HCT116 (cell line): Measurements from ENCODE around the gene ZNF26. TPM values are rescaled to one million over a fixed set of nuclear protein-coding genes. Genes with fewer than 3 reads are reported as not detected.

Experiments
- ATAC-seq: fragments of 200-7000 bp; cut with Tn5 transposase; 2 replicates; pipeline ENCODE4 v1.9.1; 2020; ENCODE audit warnings: mild to moderate bottlenecking, moderate library complexity
- BruUV-seq: library from RNA; stranded (reverse); fragments of 400-500 nt; replicated peaks from 2 replicates; lab custom pipeline; 2021; lab: Mats Ljungman, UMichigan
- CTCF ChIA-PET: fragments of 300-600 bp; sonication (Branson Sonifier 250); formaldehyde crosslinking; loops from one replicate; lab custom pipeline; 2021; ENCODE audit warnings: antibody characterized with exemption; lab: Charles Lee
- POLR2A ChIA-PET: fragments of 300-600, 350-600 bp; sonication (Branson Sonifier 250); formaldehyde crosslinking; loops from one replicate; lab custom pipeline; 2021; ENCODE audit warnings: antibody characterized with exemption; lab: Charles Lee
- RAD21 ChIA-PET, 2 experiments: fragments of 300-600 bp; sonication (Branson Sonifier 250); formaldehyde crosslinking; loops; one replicate each; lab custom pipeline; 2023; ENCODE audit warnings: low total read pairs in 2 of 2; ENCODE audit not compliant: uncharacterized antibody in 2 of 2, unreplicated experiment in 2 of 2, low non-redundant PET in 1 of 2; lab: Charles Lee
- DNase-seq: peaks from one replicate; pipeline ENCODE4 v3.0.0-alpha.2; 2010; ENCODE audit warnings: low read depth, low spot score
- H2AFZ ChIP-seq: fragments of 200-600 bp; shearing (Covaris generic), sonication (generic); 2 replicates; pipeline ENCODE4 v1.6.1; 2017; ENCODE audit warnings: low read depth, mixed run types, mixed read lengths, antibody characterized with exemption, low read length; ENCODE audit not compliant: poor library complexity, severe bottlenecking
- H3K27ac ChIP-seq: 2 replicates; pipeline ENCODE4 v1.5.1; 2012; ENCODE audit warnings: low read depth, low read length
- H3K27me3 ChIP-seq: fragments of 200-600 bp; sonication (generic); 2 replicates; pipeline ENCODE4 v1.6.1; 2016; ENCODE audit warnings: mixed run types, low read length, mixed read lengths; ENCODE audit not compliant: insufficient read depth
- H3K36me3 ChIP-seq, 2 experiments: fragments of 200-500 bp in 1 of 2; fragments of 200-600 bp in 1 of 2; sonication (Bioruptor generic) in 1 of 2; sonication (generic) in 1 of 2; 2 replicates each; pipeline versions ENCODE4 v1.5.1 to v1.6.1; 2014 to 2016; ENCODE audit warnings: low read length in 2 of 2, inconsistent platforms in 1 of 2, mixed read lengths in 1 of 2, mixed run types in 1 of 2; ENCODE audit not compliant: insufficient read depth in 2 of 2, control insufficient read depth in 1 of 2
- H3K4me1 ChIP-seq, 2 experiments: fragments of 200-600 bp in 1 of 2; sonication (generic) in 1 of 2; 2 replicates each; pipeline versions ENCODE4 v1.5.1 to v1.6.1; 2012 to 2017; ENCODE audit warnings: low read length in 2 of 2, inconsistent platforms in 1 of 2, mild to moderate bottlenecking in 1 of 2, mixed read lengths in 1 of 2, mixed run types in 1 of 2, moderate library complexity in 1 of 2; ENCODE audit not compliant: insufficient read depth in 2 of 2, control insufficient read depth in 1 of 2
- H3K4me2 ChIP-seq: fragments of 200-600 bp; sonication (generic); 2 replicates; pipeline ENCODE4 v1.6.1; 2017; ENCODE audit warnings: mixed run types, low read length, mixed read lengths
- H3K4me3 ChIP-seq, 2 experiments: fragments of 200-600 bp in 1 of 2; sonication (generic) in 1 of 2; replicated peaks in 1 of 2; 2 replicates each; pipeline ENCODE4 v1.5.1; 2011 to 2016; ENCODE audit warnings: low read length in 2 of 2, control low read depth in 1 of 2, low read depth in 1 of 2, mild to moderate bottlenecking in 1 of 2, mixed read lengths in 1 of 2, mixed run types in 1 of 2
- H3K79me2 ChIP-seq: fragments of 200-600 bp; sonication (generic); 2 replicates; pipeline ENCODE4 v1.6.1; 2017; ENCODE audit warnings: mild to moderate bottlenecking, mixed run types, low read length, moderate library complexity, mixed read lengths; ENCODE audit not compliant: insufficient read depth
- H3K9ac ChIP-seq: fragments of 200-600 bp; sonication (generic); 2 replicates; pipeline ENCODE4 v1.6.1; 2016; ENCODE audit warnings: low read length, mixed read lengths
- H3K9me2 ChIP-seq: fragments of 200-600 bp; sonication (generic), shearing (Covaris generic); 2 replicates; pipeline ENCODE4 v1.6.1; 2017; ENCODE audit warnings: mixed run types, mild to moderate bottlenecking, moderate library complexity; ENCODE audit not compliant: insufficient read depth
- H3K9me3 ChIP-seq, 2 experiments: fragments of 200-500 bp in 1 of 2; fragments of 200-600 bp in 1 of 2; sonication (Bioruptor generic) in 1 of 2; sonication (generic) in 1 of 2; 2 replicates each; pipeline ENCODE4 v1.6.1; 2014 to 2017; ENCODE audit warnings: low read length in 2 of 2, mixed read lengths in 2 of 2, inconsistent platforms in 1 of 2, low read depth in 1 of 2, mild to moderate bottlenecking in 1 of 2, mixed run types in 1 of 2, moderate library complexity in 1 of 2; ENCODE audit not compliant: control insufficient read depth in 1 of 2, insufficient read depth in 1 of 2
- H4K20me1 ChIP-seq: fragments of 200-600 bp; sonication (generic), shearing (Covaris generic); 2 replicates; pipeline ENCODE4 v1.6.1; 2017; ENCODE audit warnings: mixed run types, mild to moderate bottlenecking, moderate library complexity; ENCODE audit not compliant: insufficient read depth
- ATF3 ChIP-seq: IDR thresholded peaks from 2 replicates; pipeline ENCODE4 v1.6.1; 2012
- CBX3 ChIP-seq: IDR thresholded peaks from 2 replicates; pipeline ENCODE4 v1.6.1; 2012; ENCODE audit warnings: low read depth
- CTCF ChIP-seq, 3 experiments: fragments of 200-600 bp in 1 of 3; sonication (generic) in 1 of 3; IDR thresholded peaks in 2 of 3; conservative IDR thresholded peaks in 1 of 3; 2 replicates each; pipeline ENCODE4 v1.5.1; 2012 to 2017; ENCODE audit warnings: low read depth in 2 of 3, low read length in 2 of 3, antibody characterized with exemption in 1 of 3, borderline replicate concordance in 1 of 3, control low read depth in 1 of 3, mild to moderate bottlenecking in 1 of 3, mixed read lengths in 1 of 3, mixed run types in 1 of 3, moderate library complexity in 1 of 3; ENCODE audit not compliant: insufficient read depth in 1 of 3
- EGR1 ChIP-seq: IDR thresholded peaks from 2 replicates; pipeline ENCODE4 v1.6.1; 2012; ENCODE audit warnings: low read depth
- ELF1 ChIP-seq: IDR thresholded peaks from 2 replicates; pipeline ENCODE4 v1.6.1; 2012; ENCODE audit warnings: low read depth, borderline replicate concordance
- EZH2 ChIP-seq: fragments of 200-600 bp; sonication (generic); IDR thresholded peaks from 2 replicates; pipeline ENCODE4 v1.6.1; 2017; ENCODE audit warnings: antibody characterized with exemption, mixed run types
- FOSL1 ChIP-seq: IDR thresholded peaks from 2 replicates; pipeline ENCODE4 v1.6.1; 2012; ENCODE audit warnings: low read depth
- JUND ChIP-seq: IDR thresholded peaks from 2 replicates; pipeline ENCODE4 v1.6.1; 2012
- POLR2A ChIP-seq: IDR thresholded peaks from 2 replicates; pipeline ENCODE4 v1.7.0; 2011; ENCODE audit warnings: borderline replicate concordance; ENCODE audit not compliant: insufficient read depth, insufficient read length; ENCODE audit errors: extremely low read depth
- RAD21 ChIP-seq: IDR thresholded peaks from 2 replicates; pipeline ENCODE4 v1.6.1; 2012; ENCODE audit warnings: low read depth, mild to moderate bottlenecking
- REST ChIP-seq: IDR thresholded peaks from 2 replicates; pipeline ENCODE4 v1.6.1; 2012; ENCODE audit warnings: low read depth
- SIN3A ChIP-seq: IDR thresholded peaks from 2 replicates; pipeline ENCODE4 v1.6.1; 2012; ENCODE audit warnings: low read depth
- ZNF274 ChIP-seq: fragments of 200-500 bp; sonication (Bioruptor generic); IDR thresholded peaks from 2 replicates; pipeline ENCODE4 v1.6.1; 2014; ENCODE audit warnings: mild to moderate bottlenecking, low read depth, low read length, inconsistent platforms
- intact Hi-C: fragments of 100-400 bp; cut with micrococcal nuclease; formaldehyde crosslinking; loops from 2 replicates; pipeline ENCODE4 v1.10.0; 2022
- total RNA-seq: library from RNA; stranded (reverse); gene quantifications from one replicate; pipeline ENCODE4 v1.2.1, GENCODE V29; 2021; ENCODE audit not compliant: unreplicated experiment

ZNF26 gene
- total RNA-seq, 1 experiment from 2014 or later, result 4.4 TPM

GRCh38 chr12:133026996-133027395, 40.8 kb downstream of the ZNF26 start:
- H3K27me3 ChIP-seq, result no peaks in the 10 kb centered on the region
- H4K20me1 ChIP-seq, result no peaks in the 10 kb centered on the region
- no peaks in the 10 kb centered on the region for H3K4me1 ChIP-seq
- no peak overlapping the region for H3K4me2 ChIP-seq
- H3K9me3 ChIP-seq, result peaks cover 0 to 16% of the 10 kb centered on the region in 2 experiments; a peak in 2 of 4 replicates
- H2AFZ ChIP-seq, result no peak overlapping the region
- CTCF ChIA-PET, result no interaction called here
- no peak for ATAC-seq
- TF ChIP-seq RAD21 (no peak), EGR1 (no peak), POLR2A (no peak), CBX3 (no peak), EZH2 (no peak), FOSL1 (no peak), ATF3 (no peak), ZNF274 (no peak), CTCF (IDR thresholded peaks at IDR 0.05 in 2 of 3, conservative IDR thresholded peaks at IDR 0.05 in 1 of 3; ENCODE audit: borderline replicate concordance in 1 of 3, insufficient read depth in 1 of 3, low read depth in 2 of 3, low read length in 2 of 3) (no peak), REST (no peak), JUND (no peak), SIN3A (no peak), ELF1 (no peak)
- H3K79me2 ChIP-seq, result no peaks in the 10 kb centered on the region
- H3K4me3 ChIP-seq, result no peak overlapping the region
- DNase-seq, result no peak
- H3K9me2 ChIP-seq, result no peaks in the 10 kb centered on the region
- H3K27ac ChIP-seq, result no peak overlapping the region
- intact Hi-C loops, result no loop called here
- no TSS peak for BruUV-seq
- no peaks in the 10 kb centered on the region for H3K36me3 ChIP-seq
- H3K9ac ChIP-seq, result no peak overlapping the region
- POLR2A ChIA-PET, result no interaction called here
- RAD21 ChIA-PET, result no interaction called here
